ENCODE data around the gene PNMA3. TPM values are rescaled to one million over a fixed set of nuclear protein-coding genes. Genes with fewer than 3 reads are reported as not detected.

Gene PNMA3
- total and polyA plus RNA-seq, 2 experiments from 2014 or later, result 2.5 to 8.5 TPM

DNA sequence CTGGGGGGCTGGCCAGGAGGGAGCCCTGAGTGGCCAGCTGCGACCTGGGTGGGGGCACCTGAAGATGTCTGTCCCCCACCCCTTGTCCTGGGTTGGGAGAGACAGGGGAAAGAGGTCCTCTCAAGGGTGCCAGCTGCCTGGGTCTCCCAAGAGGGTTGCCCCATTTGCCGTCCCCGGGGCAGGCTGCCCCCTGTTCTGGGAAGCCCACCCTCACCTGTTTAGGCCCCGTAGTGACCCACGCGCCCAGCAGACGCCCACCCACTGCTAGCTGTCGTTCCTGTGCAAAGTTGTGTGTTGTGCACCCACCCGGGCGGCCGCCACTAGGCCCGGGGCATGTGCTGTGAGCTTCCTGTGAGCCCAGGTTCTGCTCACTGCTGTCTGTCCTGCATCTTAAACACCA, 25.5 kb upstream of the PNMA3 start:
- H3K4me3 Mint-ChIP-seq, result no peak overlapping the region
- H3K27me3 ChIP-seq (ENCODE audit: insufficient read depth), result no peaks in the 10 kb centered on the region
- peaks cover 4% of the 10 kb centered on the region for H3K27me3 Mint-ChIP-seq (ENCODE audit: insufficient read depth, low read depth, poor library complexity)
- no peaks in the 10 kb centered on the region for H4K20me1 ChIP-seq (replicated peaks; ENCODE audit: insufficient read depth)
- H3K36me3 Mint-ChIP-seq (ENCODE audit: low read depth), result no peaks in the 10 kb centered on the region
- no peak for ATAC-seq
- H3K4me1 ChIP-seq (ENCODE audit: insufficient read depth), result no peaks in the 10 kb centered on the region
- TF ChIP-seq POLR2AphosphoS5 (IDR thresholded peaks at IDR 0.05; ENCODE audit: low read depth) (no peak), STAT1 (IDR thresholded peaks at IDR 0.05; ENCODE audit: unreplicated experiment) (no peak), CREB1 (CRISPR knock-in tag; IDR thresholded peaks at IDR 0.05; ENCODE audit: low read depth) (no peak), JUNB (IDR thresholded peaks at IDR 0.05; ENCODE audit: unreplicated experiment) (no peak), EZH2 (IDR thresholded peaks at IDR 0.05; ENCODE audit: low read depth, unreplicated experiment) (no peak), ZNF331 (CRISPR knock-in tag; IDR thresholded peaks at IDR 0.05; ENCODE audit: low read depth) (no peak), NANOG (IDR thresholded peaks at IDR 0.05; ENCODE audit: borderline replicate concordance) (no peak), ZNF114 (CRISPR knock-in tag; IDR thresholded peaks at IDR 0.05) (no peak), EZH2phosphoT487 (IDR thresholded peaks at IDR 0.05; ENCODE audit: unreplicated experiment) (no peak)
- TF ChIP-seq, protein P1, sequence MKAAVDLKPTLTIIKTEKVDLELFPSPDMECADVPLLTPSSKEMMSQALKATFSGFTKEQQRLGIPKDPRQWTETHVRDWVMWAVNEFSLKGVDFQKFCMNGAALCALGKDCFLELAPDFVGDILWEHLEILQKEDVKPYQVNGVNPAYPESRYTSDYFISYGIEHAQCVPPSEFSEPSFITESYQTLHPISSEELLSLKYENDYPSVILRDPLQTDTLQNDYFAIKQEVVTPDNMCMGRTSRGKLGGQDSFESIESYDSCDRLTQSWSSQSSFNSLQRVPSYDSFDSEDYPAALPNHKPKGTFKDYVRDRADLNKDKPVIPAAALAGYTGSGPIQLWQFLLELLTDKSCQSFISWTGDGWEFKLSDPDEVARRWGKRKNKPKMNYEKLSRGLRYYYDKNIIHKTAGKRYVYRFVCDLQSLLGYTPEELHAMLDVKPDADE (IDR thresholded peaks at IDR 0.05), result no peak
- TF ChIP-seq, protein P2, sequence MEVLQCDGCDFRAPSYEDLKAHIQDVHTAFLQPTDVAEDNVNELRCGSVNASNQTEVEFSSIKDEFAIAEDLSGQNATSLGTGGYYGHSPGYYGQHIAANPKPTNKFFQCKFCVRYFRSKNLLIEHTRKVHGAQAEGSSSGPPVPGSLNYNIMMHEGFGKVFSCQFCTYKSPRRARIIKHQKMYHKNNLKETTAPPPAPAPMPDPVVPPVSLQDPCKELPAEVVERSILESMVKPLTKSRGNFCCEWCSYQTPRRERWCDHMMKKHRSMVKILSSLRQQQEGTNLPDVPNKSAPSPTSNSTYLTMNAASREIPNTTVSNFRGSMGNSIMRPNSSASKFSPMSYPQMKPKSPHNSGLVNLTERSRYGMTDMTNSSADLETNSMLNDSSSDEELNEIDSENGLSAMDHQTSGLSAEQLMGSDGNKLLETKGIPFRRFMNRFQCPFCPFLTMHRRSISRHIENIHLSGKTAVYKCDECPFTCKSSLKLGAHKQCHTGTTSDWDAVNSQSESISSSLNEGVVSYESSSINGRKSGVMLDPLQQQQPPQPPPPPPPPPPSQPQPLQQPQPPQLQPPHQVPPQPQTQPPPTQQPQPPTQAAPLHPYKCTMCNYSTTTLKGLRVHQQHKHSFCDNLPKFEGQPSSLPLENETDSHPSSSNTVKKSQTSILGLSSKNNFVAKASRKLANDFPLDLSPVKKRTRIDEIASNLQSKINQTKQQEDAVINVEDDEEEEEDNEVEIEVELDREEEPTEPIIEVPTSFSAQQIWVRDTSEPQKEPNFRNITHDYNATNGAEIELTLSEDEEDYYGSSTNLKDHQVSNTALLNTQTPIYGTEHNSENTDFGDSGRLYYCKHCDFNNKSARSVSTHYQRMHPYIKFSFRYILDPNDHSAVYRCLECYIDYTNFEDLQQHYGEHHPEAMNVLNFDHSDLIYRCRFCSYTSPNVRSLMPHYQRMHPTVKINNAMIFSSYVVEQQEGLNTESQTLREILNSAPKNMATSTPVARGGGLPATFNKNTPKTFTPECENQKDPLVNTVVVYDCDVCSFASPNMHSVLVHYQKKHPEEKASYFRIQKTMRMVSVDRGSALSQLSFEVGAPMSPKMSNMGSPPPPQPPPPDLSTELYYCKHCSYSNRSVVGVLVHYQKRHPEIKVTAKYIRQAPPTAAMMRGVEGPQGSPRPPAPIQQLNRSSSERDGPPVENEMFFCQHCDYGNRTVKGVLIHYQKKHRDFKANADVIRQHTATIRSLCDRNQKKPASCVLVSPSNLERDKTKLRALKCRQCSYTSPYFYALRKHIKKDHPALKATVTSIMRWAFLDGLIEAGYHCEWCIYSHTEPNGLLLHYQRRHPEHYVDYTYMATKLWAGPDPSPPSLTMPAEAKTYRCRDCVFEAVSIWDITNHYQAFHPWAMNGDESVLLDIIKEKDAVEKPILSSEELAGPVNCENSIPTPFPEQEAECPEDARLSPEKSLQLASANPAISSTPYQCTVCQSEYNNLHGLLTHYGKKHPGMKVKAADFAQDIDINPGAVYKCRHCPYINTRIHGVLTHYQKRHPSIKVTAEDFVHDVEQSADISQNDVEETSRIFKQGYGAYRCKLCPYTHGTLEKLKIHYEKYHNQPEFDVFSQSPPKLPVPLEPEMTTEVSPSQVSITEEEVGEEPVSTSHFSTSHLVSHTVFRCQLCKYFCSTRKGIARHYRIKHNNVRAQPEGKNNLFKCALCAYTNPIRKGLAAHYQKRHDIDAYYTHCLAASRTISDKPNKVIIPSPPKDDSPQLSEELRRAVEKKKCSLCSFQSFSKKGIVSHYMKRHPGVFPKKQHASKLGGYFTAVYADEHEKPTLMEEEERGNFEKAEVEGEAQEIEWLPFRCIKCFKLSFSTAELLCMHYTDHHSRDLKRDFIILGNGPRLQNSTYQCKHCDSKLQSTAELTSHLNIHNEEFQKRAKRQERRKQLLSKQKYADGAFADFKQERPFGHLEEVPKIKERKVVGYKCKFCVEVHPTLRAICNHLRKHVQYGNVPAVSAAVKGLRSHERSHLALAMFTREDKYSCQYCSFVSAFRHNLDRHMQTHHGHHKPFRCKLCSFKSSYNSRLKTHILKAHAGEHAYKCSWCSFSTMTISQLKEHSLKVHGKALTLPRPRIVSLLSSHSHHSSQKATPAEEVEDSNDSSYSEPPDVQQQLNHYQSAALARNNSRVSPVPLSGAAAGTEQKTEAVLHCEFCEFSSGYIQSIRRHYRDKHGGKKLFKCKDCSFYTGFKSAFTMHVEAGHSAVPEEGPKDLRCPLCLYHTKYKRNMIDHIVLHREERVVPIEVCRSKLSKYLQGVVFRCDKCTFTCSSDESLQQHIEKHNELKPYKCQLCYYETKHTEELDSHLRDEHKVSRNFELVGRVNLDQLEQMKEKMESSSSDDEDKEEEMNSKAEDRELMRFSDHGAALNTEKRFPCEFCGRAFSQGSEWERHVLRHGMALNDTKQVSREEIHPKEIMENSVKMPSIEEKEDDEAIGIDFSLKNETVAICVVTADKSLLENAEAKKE (CRISPR knock-in tag; IDR thresholded peaks at IDR 0.05), result no peak
- TF ChIP-seq, protein P3, sequence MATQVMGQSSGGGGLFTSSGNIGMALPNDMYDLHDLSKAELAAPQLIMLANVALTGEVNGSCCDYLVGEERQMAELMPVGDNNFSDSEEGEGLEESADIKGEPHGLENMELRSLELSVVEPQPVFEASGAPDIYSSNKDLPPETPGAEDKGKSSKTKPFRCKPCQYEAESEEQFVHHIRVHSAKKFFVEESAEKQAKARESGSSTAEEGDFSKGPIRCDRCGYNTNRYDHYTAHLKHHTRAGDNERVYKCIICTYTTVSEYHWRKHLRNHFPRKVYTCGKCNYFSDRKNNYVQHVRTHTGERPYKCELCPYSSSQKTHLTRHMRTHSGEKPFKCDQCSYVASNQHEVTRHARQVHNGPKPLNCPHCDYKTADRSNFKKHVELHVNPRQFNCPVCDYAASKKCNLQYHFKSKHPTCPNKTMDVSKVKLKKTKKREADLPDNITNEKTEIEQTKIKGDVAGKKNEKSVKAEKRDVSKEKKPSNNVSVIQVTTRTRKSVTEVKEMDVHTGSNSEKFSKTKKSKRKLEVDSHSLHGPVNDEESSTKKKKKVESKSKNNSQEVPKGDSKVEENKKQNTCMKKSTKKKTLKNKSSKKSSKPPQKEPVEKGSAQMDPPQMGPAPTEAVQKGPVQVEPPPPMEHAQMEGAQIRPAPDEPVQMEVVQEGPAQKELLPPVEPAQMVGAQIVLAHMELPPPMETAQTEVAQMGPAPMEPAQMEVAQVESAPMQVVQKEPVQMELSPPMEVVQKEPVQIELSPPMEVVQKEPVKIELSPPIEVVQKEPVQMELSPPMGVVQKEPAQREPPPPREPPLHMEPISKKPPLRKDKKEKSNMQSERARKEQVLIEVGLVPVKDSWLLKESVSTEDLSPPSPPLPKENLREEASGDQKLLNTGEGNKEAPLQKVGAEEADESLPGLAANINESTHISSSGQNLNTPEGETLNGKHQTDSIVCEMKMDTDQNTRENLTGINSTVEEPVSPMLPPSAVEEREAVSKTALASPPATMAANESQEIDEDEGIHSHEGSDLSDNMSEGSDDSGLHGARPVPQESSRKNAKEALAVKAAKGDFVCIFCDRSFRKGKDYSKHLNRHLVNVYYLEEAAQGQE (IDR thresholded peaks at IDR 0.05; ENCODE audit: unreplicated experiment), result no peak
- TF ChIP-seq, protein P4, sequence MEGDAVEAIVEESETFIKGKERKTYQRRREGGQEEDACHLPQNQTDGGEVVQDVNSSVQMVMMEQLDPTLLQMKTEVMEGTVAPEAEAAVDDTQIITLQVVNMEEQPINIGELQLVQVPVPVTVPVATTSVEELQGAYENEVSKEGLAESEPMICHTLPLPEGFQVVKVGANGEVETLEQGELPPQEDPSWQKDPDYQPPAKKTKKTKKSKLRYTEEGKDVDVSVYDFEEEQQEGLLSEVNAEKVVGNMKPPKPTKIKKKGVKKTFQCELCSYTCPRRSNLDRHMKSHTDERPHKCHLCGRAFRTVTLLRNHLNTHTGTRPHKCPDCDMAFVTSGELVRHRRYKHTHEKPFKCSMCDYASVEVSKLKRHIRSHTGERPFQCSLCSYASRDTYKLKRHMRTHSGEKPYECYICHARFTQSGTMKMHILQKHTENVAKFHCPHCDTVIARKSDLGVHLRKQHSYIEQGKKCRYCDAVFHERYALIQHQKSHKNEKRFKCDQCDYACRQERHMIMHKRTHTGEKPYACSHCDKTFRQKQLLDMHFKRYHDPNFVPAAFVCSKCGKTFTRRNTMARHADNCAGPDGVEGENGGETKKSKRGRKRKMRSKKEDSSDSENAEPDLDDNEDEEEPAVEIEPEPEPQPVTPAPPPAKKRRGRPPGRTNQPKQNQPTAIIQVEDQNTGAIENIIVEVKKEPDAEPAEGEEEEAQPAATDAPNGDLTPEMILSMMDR (conservative IDR thresholded peaks at IDR 0.05; ENCODE audit: low read depth in 2 of 2), result no peak
- no peaks in the 10 kb centered on the region for H3K36me3 ChIP-seq (ENCODE audit: insufficient read depth)
- no peak overlapping the region for H3K27ac ChIP-seq (ENCODE audit: low read depth)
- no peaks in the 10 kb centered on the region for H3K9me2 ChIP-seq (ENCODE audit: insufficient read depth)
- no peaks in the 10 kb centered on the region for H3K4me1 Mint-ChIP-seq
- H3F3A ChIP-seq (replicated peaks; ENCODE audit: low read depth), result no peaks in the 10 kb centered on the region
- no peak overlapping the region for H2AFZ ChIP-seq
- no peaks in the 10 kb centered on the region for H3K9me3 Mint-ChIP-seq
- DNase-seq (ENCODE audit: low spot score), result no peak
- no peak overlapping the region for H3K27ac Mint-ChIP-seq
- no peaks in the 10 kb centered on the region for H3K79me2 ChIP-seq (replicated peaks; ENCODE audit: insufficient read depth)
- no peak overlapping the region for H3K4me3 ChIP-seq
- no peak overlapping the region for H3K4me2 ChIP-seq

Data from GM23338 (cell line).